Heart left ventricle (tissue), 13 donors: ENCODE measurements around the gene ZFYVE21.

Source experiments
- CTCF ChIP-seq, 12 donors: fragments of 200-600 bp; sonication (generic) in 4 of 12; IDR thresholded peaks; one replicate each; pipeline versions ENCODE4 v1.5.0 to v1.8.0; 2018 to 2022; ENCODE audit warnings: antibody characterized with exemption in 12 of 12, mild to moderate bottlenecking in 5 of 12
- POLR2A ChIP-seq, 2 donors: fragments of 450-650 bp; IDR thresholded peaks; one replicate each; pipeline ENCODE4 v1.6.1; 2017; ENCODE audit warnings: antibody characterized with exemption in 2 of 2, mild to moderate bottlenecking in 2 of 2, moderate library complexity in 2 of 2
- donor health status: ischemic (EF 13 %, LVEDD 7.1; RV severe dilation, severe dysfunction).
- donor health status: DM: no; HTN: yes; CAD: no.
- donor health status: DM: no; HTN: no; CAD: no.
- donor health status: ischemic (EF 25% LVEDD 6.9; RV normal size, moderate dysfunction).
- donor health status: ischemic (EF 25% LVEDD 5.7; RV mildly dilated, moderate dysfunction).
- donor health status: ischemic (EF 35%, LVEDD 5.7; RV mildly dilated, moderate dysfunction).
- donor health status: nonischemic (EF 11% LVEDD 7.7; RV severe dilation, severe dysfunction).
- donor health status: DM: yes; HTN: yes; CAD: no.
- donor health status: PGD.
- donor health status: ischemic (EF 29% LVEDD 5.4; RV normal size, mild dysfunction).
- donor health status: nonischemic (EF 23%, LVEDD 6.1; RV moderate dilation, normal function).

GRCh38 chr14:103702095-103702494 is 13.5 kb upstream of the ZFYVE21 start:
- TF ChIP-seq CTCF (IDR thresholded peaks at IDR 0.05) (no peak), POLR2A (IDR thresholded peaks at IDR 0.05) (no peak)
